ENCODE data around the gene TRA2A. TPM values are rescaled to one million over a fixed set of nuclear protein-coding genes. Genes with fewer than 3 reads are reported as not detected.

The TRA2A gene
- total and polyA plus RNA-seq, 9 of the 15 experiments (the other 6 are each of a cell fraction or from before 2014, with no cell fraction given), result 22.7 to 210 (median 73.9) TPM

- no peak for TF ChIP-seq ARID3B (CRISPR knock-in tag; IDR thresholded peaks at IDR 0.05; ENCODE audit: borderline replicate concordance)
- TF ChIP-seq GTF2B (IDR thresholded peaks at IDR 0.05; ENCODE audit: extremely low read depth, insufficient read length), result no peak
- peak; percentile 18; the same call in 1 of the 2 replicates for TF ChIP-seq SMAD4 (CRISPR knock-in tag; conservative IDR thresholded peaks at IDR 0.05)
- TF ChIP-seq RB1 (IDR thresholded peaks at IDR 0.05; ENCODE audit: low read depth), result 0 out of 2 replicates have a peak, but pooled peaks have one; percentile 38
- TF ChIP-seq ZNF407 (IDR thresholded peaks at IDR 0.05; ENCODE audit: low read depth), result no peak
- TF ChIP-seq SMAD3 (CRISPR knock-in tag; conservative IDR thresholded peaks at IDR 0.05), result no peak
- no peak for TF ChIP-seq ZNF444 (CRISPR knock-in tag; IDR thresholded peaks at IDR 0.05)
- TF ChIP-seq THRAP3 (IDR thresholded peaks at IDR 0.05; ENCODE audit: borderline replicate concordance), result no peak
- TF ChIP-seq ZKSCAN1 (IDR thresholded peaks at IDR 0.05; ENCODE audit: low read depth, low read length), result no peak
- TF ChIP-seq MYC (IDR thresholded peaks at IDR 0.05; ENCODE audit: low read depth, low read length), result peak; percentile 49; the same call in 1 of the 2 replicates
- TF ChIP-seq MYC (CRISPR knock-in tag; IDR thresholded peaks at IDR 0.05; ENCODE audit: borderline replicate concordance, low read depth), result no peak
- 0 out of 4 replicates have a peak, but pooled peaks of 1 of the 2 experiments have one; percentile 11 for TF ChIP-seq NONO (IDR thresholded peaks at IDR 0.05; ENCODE audit: low read depth in 2 of 2, low read length in 1 of 2)
- no peak for TF ChIP-seq NBN (IDR thresholded peaks at IDR 0.05; ENCODE audit: low read depth)
- no peak for TF ChIP-seq HES1 (IDR thresholded peaks at IDR 0.05; ENCODE audit: low read depth)
- TF ChIP-seq POLR2B (IDR thresholded peaks at IDR 0.05; ENCODE audit: low read depth, partially characterized antibody), result no peak
Measured at GRCh38 chr7:23469150-23469960, 62.4 kb downstream of the TRA2A start (continued).

Measured in K562 (cell line).